Activated B cell treated with CpG ODN at 0.5 μM for 24 hours (primary cell): ENCODE results near the gene SLC44A1. TPM values are rescaled to one million over a fixed set of nuclear protein-coding genes. Genes with fewer than 3 reads are reported as not detected.

Source experiments
- ATAC-seq: fragments of 200-7000 bp; cut with Tn5 transposase; one replicate; pipeline ENCODE4 v1.10.0; 2021; ENCODE audit warnings: low read depth, mild to moderate bottlenecking, moderate library complexity
- CTCF ChIA-PET: fragments of 350-600 bp; sonication (Branson Sonifier 250); formaldehyde crosslinking; loops from one replicate; lab custom pipeline; 2021; ENCODE audit warnings: antibody characterized with exemption; lab: Charles Lee
- POLR2A ChIA-PET: fragments of 350-600 bp; sonication (Branson Sonifier 250); formaldehyde crosslinking; loops from one replicate; lab custom pipeline; 2021; ENCODE audit warnings: antibody characterized with exemption; lab: Charles Lee
- DNase-seq: peaks from one replicate; pipeline ENCODE4 v3.0.0; 2022
- H3K27ac Mint-ChIP-seq: one replicate; pipeline ENCODE4 v1.8.0; 2020; ENCODE audit warnings: mixed read lengths
- H3K27me3 Mint-ChIP-seq: one replicate; pipeline ENCODE4 v1.8.0; 2021; ENCODE audit warnings: mixed read lengths
- H3K36me3 Mint-ChIP-seq: one replicate; pipeline ENCODE4 v1.8.0; 2021; ENCODE audit warnings: low read depth, mixed read lengths
- H3K4me1 Mint-ChIP-seq: one replicate; pipeline ENCODE4 v1.8.0; 2021; ENCODE audit warnings: mixed read lengths
- H3K4me3 Mint-ChIP-seq: one replicate; pipeline ENCODE4 v1.8.0; 2020; ENCODE audit warnings: mild to moderate bottlenecking, mixed read lengths
- H3K9me3 Mint-ChIP-seq: one replicate; pipeline ENCODE4 v1.8.0; 2020; ENCODE audit warnings: mixed read lengths
- intact Hi-C: fragments of 100-400 bp; cut with micrococcal nuclease; formaldehyde crosslinking; loops from one replicate; pipeline ENCODE4 v1.15.1; 2024
- total RNA-seq: library from RNA; stranded (reverse); gene quantifications from 2 replicates; pipeline ENCODE4 v1.2.3, GENCODE V29; 2022
- TF ChIP-seq, protein P1 (sequence below): fragments of 200-600 bp; IDR thresholded peaks from one replicate; pipeline ENCODE4 v1.8.0; 2022; ENCODE audit warnings: antibody characterized with exemption, mild to moderate bottlenecking

SLC44A1 gene
- total RNA-seq, 1 donor from 2014 or later, result 10.1 TPM

GRCh38 chr9:105436783-105437182 lies 192.3 kb downstream of the SLC44A1 start:
- no peak for DNase-seq
- H3K27me3 Mint-ChIP-seq, result peaks cover 2% of the 10 kb centered on the region
- POLR2A ChIA-PET, result no interaction called here
- no peak overlapping the region for H3K27ac Mint-ChIP-seq
- H3K36me3 Mint-ChIP-seq, result no peaks in the 10 kb centered on the region
- TF ChIP-seq, protein P1, sequence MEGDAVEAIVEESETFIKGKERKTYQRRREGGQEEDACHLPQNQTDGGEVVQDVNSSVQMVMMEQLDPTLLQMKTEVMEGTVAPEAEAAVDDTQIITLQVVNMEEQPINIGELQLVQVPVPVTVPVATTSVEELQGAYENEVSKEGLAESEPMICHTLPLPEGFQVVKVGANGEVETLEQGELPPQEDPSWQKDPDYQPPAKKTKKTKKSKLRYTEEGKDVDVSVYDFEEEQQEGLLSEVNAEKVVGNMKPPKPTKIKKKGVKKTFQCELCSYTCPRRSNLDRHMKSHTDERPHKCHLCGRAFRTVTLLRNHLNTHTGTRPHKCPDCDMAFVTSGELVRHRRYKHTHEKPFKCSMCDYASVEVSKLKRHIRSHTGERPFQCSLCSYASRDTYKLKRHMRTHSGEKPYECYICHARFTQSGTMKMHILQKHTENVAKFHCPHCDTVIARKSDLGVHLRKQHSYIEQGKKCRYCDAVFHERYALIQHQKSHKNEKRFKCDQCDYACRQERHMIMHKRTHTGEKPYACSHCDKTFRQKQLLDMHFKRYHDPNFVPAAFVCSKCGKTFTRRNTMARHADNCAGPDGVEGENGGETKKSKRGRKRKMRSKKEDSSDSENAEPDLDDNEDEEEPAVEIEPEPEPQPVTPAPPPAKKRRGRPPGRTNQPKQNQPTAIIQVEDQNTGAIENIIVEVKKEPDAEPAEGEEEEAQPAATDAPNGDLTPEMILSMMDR, result no peak
- CTCF ChIA-PET, result no interaction called here
- intact Hi-C loops, result no loop called here
- no peak overlapping the region for H3K4me3 Mint-ChIP-seq
- H3K4me1 Mint-ChIP-seq, result no peaks in the 10 kb centered on the region
- H3K9me3 Mint-ChIP-seq, result no peaks in the 10 kb centered on the region
- ATAC-seq, result no peak

GRCh38 chr9:105437704-105438103 lies 193.3 kb downstream of the SLC44A1 start:
- TF ChIP-seq, protein P1, result no peak

DNA sequence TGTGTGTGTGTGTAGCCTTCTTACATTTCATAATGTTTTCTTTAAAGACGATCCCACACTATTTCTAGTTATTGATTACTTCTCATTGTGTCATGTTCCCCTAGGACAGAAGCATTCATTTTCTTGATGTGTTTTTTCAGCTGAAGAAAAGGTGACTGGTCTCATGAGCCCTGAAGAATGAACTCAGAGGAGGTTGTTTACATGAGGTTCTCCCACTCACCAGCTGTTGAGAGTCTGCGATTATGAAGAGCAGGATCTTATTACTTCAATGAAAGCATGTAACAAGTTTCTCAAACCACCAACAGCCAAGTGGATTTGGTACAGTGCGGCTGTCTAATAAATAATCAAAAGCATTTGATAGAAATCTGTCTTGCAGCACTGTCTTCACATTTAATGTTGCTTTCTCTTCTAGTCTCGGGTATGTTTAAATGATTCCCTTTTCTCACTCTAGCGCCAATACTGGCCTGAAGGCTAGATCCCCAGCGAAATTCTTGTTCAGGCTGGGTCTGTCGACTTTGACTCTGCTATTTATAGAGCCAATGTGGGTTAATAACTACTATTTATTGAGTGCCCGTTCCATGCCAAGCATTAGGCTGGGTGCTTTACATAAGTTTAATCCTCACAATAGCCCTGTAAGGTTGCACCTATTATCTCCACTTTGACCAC lies 193.8 kb downstream of the SLC44A1 start:
- ChIA-PET POLR2A (no interaction called here), CTCF (no interaction called here)
- intact Hi-C loops, result no loop called here
- no peaks in the 10 kb centered on the region for H3K4me1 Mint-ChIP-seq
- no peak for ATAC-seq
- no peaks in the 10 kb centered on the region for H3K36me3 Mint-ChIP-seq
- DNase-seq, result no peak
- H3K9me3 Mint-ChIP-seq, result no peaks in the 10 kb centered on the region
- no peak overlapping the region for H3K4me3 Mint-ChIP-seq
- TF ChIP-seq, protein P1, result no peak
- H3K27me3 Mint-ChIP-seq, result no peaks in the 10 kb centered on the region
- no peak overlapping the region for H3K27ac Mint-ChIP-seq

More at GRCh38 chr9:105437704-105438103, 193.3 kb downstream of the SLC44A1 start:
- ChIA-PET CTCF (no interaction called here), POLR2A (no interaction called here)
- no peak overlapping the region for H3K4me3 Mint-ChIP-seq
- H3K4me1 Mint-ChIP-seq, result no peaks in the 10 kb centered on the region
- H3K9me3 Mint-ChIP-seq, result no peaks in the 10 kb centered on the region
- ATAC-seq (no peak), DNase-seq (no peak)
- peaks cover under 1% of the 10 kb centered on the region for H3K27me3 Mint-ChIP-seq
- H3K27ac Mint-ChIP-seq, result no peak overlapping the region
- H3K36me3 Mint-ChIP-seq, result no peaks in the 10 kb centered on the region
- intact Hi-C loops, result no loop called here

DNA sequence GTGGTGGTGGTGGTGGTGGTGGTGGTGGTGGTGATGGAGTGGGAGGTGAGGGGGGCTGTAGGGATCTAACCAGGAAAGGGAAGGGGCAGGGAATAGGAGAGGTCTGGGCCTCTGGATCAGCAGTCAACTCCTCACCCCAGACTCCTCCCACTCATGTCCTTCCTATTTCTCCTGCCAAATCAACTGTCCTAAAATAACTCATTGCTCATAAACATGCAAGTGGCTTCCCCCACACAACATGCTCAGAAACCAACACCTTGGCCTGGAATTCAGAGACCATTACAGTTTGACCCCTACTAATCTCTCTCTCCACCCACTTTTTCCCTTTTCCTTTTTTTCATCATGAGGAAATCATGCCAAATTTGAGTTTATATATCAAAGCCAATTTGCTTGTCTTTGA lies 195.0 kb downstream of the SLC44A1 start:
- intact Hi-C loops, result no loop called here
- H3K36me3 Mint-ChIP-seq, result no peaks in the 10 kb centered on the region
- TF ChIP-seq, protein P1, result no peak
- no peaks in the 10 kb centered on the region for H3K27me3 Mint-ChIP-seq
- no peak for DNase-seq
- no peak overlapping the region for H3K27ac Mint-ChIP-seq
- POLR2A ChIA-PET, result no interaction called here
- ATAC-seq, result no peak
- H3K9me3 Mint-ChIP-seq, result no peaks in the 10 kb centered on the region
- no peak overlapping the region for H3K4me3 Mint-ChIP-seq
- H3K4me1 Mint-ChIP-seq, result no peaks in the 10 kb centered on the region
- CTCF ChIA-PET, result no interaction called here

- no peaks in the 10 kb centered on the region for H3K4me1 Mint-ChIP-seq
- ATAC-seq, result no peak
- H3K9me3 Mint-ChIP-seq, result no peaks in the 10 kb centered on the region
- ChIA-PET CTCF (no interaction called here), POLR2A (no interaction called here)
- H3K4me3 Mint-ChIP-seq, result no peak overlapping the region
- no peak overlapping the region for H3K27ac Mint-ChIP-seq
- no peaks in the 10 kb centered on the region for H3K36me3 Mint-ChIP-seq
- TF ChIP-seq, protein P1, result no peak
- no peaks in the 10 kb centered on the region for H3K27me3 Mint-ChIP-seq
- DNase-seq, result no peak
- intact Hi-C loops, result no loop called here
Measured at GRCh38 chr9:105441616-105442160, 197.2 kb downstream of the SLC44A1 start.
